ENCODE data around the gene PLD4.

DNA sequence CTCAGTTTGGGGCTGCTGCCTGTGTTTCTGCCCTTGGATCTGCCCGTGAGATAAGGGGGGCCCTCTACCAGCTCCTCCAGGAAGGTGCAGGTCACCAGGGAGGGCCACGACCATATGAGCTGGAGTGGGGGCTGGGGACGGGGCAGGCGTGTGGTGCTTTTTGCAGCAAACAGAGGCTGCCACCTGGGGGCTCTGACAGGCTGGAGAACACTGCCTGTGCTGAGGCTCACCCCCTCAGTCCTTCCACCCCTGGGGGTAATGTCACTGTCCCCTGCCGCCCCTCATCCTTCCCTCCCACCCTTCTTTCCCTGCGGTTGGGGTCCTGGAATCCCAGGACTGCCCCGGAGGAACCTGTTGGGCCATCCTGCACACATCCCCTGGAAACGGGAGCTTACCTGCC, 3.2 kb downstream of the PLD4 start:
- TF ChIP-seq, protein P1, sequence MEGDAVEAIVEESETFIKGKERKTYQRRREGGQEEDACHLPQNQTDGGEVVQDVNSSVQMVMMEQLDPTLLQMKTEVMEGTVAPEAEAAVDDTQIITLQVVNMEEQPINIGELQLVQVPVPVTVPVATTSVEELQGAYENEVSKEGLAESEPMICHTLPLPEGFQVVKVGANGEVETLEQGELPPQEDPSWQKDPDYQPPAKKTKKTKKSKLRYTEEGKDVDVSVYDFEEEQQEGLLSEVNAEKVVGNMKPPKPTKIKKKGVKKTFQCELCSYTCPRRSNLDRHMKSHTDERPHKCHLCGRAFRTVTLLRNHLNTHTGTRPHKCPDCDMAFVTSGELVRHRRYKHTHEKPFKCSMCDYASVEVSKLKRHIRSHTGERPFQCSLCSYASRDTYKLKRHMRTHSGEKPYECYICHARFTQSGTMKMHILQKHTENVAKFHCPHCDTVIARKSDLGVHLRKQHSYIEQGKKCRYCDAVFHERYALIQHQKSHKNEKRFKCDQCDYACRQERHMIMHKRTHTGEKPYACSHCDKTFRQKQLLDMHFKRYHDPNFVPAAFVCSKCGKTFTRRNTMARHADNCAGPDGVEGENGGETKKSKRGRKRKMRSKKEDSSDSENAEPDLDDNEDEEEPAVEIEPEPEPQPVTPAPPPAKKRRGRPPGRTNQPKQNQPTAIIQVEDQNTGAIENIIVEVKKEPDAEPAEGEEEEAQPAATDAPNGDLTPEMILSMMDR (IDR thresholded peaks at IDR 0.05; ENCODE audit: insufficient read depth, low read length): no peak
- TF ChIP-seq REST (IDR thresholded peaks at IDR 0.05; ENCODE audit: insufficient replicate concordance, low read depth) (no peak), POLR2AphosphoS5 (IDR thresholded peaks at IDR 0.05; ENCODE audit: low read depth) (no peak), SPI1 (IDR thresholded peaks at IDR 0.05; ENCODE audit: borderline replicate concordance, low read depth) (no peak), GABPA (IDR thresholded peaks at IDR 0.05; ENCODE audit: low read depth) (no peak)
